Loucy (cell line): ENCODE measurements around the gene CPT1C.

ENCODE experiments used
- H2AFZ ChIP-seq: fragments of 200-600 bp; sonication (generic); 2 replicates; pipeline ENCODE4 v1.6.0; 2016; ENCODE audit warnings: antibody characterized with exemption, mild to moderate bottlenecking, low read length, moderate library complexity
- H3F3A ChIP-seq: fragments of 200-600 bp; 2 replicates; pipeline ENCODE4 v1.6.0; 2016; ENCODE audit warnings: antibody characterized with exemption, low read depth, mild to moderate bottlenecking
- H3K27me3 ChIP-seq: fragments of 200-600 bp; sonication (generic); 2 replicates; pipeline ENCODE4 v1.6.1; 2014; ENCODE audit warnings: low read length, mild to moderate bottlenecking; ENCODE audit not compliant: insufficient read depth, poor library complexity, severe bottlenecking
- H3K36me3 ChIP-seq: fragments of 200-600 bp; sonication (generic); 2 replicates; pipeline ENCODE4 v1.6.1; 2016; ENCODE audit warnings: low read length; ENCODE audit not compliant: insufficient read depth
- H3K4me1 ChIP-seq: fragments of 200-600 bp; sonication (generic); 2 replicates; pipeline ENCODE4 v1.5.1; 2014; ENCODE audit warnings: low read length, mild to moderate bottlenecking; ENCODE audit not compliant: insufficient read depth, poor library complexity, severe bottlenecking
- H3K4me2 ChIP-seq: fragments of 200-600 bp; sonication (generic); 2 replicates; pipeline ENCODE4 v1.6.0; 2014; ENCODE audit warnings: antibody characterized with exemption, low read length, low read depth, mild to moderate bottlenecking; ENCODE audit not compliant: poor library complexity, severe bottlenecking
- H3K4me3 ChIP-seq: fragments of 200-600 bp; sonication (generic); 2 replicates; pipeline ENCODE4 v1.5.1; 2014; ENCODE audit warnings: low read length, mild to moderate bottlenecking, mixed read lengths; ENCODE audit not compliant: poor library complexity, severe bottlenecking
- H3K79me2 ChIP-seq: fragments of 200-600 bp; sonication (generic); 2 replicates; pipeline ENCODE4 v1.6.1; 2014; ENCODE audit warnings: low read length; ENCODE audit not compliant: insufficient read depth
- H3K9ac ChIP-seq: fragments of 200-600 bp; sonication (generic); 2 replicates; pipeline ENCODE4 v1.6.0; 2014; ENCODE audit warnings: mild to moderate bottlenecking, low read depth, low read length, moderate library complexity; ENCODE audit not compliant: poor library complexity, severe bottlenecking
- H3K9me2 ChIP-seq: fragments of 200-600 bp; sonication (generic); replicated peaks from 2 replicates; pipeline ENCODE4 v1.6.1; 2016; ENCODE audit warnings: low read depth, low read length, mixed read lengths
- H3K9me3 ChIP-seq: fragments of 200-600 bp; sonication (generic); 2 replicates; pipeline ENCODE4 v1.6.1; 2014; ENCODE audit warnings: mild to moderate bottlenecking, antibody characterized with exemption, low read length, low read depth; ENCODE audit not compliant: insufficient read depth
- H4K20me1 ChIP-seq: fragments of 200-600 bp; sonication (generic); 2 replicates; pipeline ENCODE4 v1.6.0; 2014; ENCODE audit warnings: antibody characterized with exemption, low read length, mild to moderate bottlenecking; ENCODE audit not compliant: insufficient read depth, poor library complexity, severe bottlenecking
- CTCF ChIP-seq: fragments of 200-600 bp; sonication (generic); conservative IDR thresholded peaks from 2 replicates; pipeline ENCODE4 v1.5.1; 2014; ENCODE audit warnings: mild to moderate bottlenecking, antibody characterized with exemption, low read length
- EZH2phosphoT487 ChIP-seq: fragments of 200-600 bp; IDR thresholded peaks from 2 replicates; pipeline ENCODE4 v1.6.1; 2018; ENCODE audit warnings: antibody characterized with exemption, mild to moderate bottlenecking, moderate library complexity, borderline replicate concordance

CPT1C gene

GRCh38 chr19:49677901-49678674 lies 12.8 kb upstream of the CPT1C start:
- Histone ChIP-seq H3K4me1 (peaks cover 28% of the 10 kb centered on the region), H3F3A (peaks cover 3% of the 10 kb centered on the region; the same call in 1 of the 2 replicates), H3K9me2 (no peaks in the 10 kb centered on the region), H3K4me2 (peak overlapping the region; percentile 82), H4K20me1 (peaks cover 46% of the 10 kb centered on the region), H3K4me3 (peak overlapping the region; percentile 99), H3K9me3 (no peaks in the 10 kb centered on the region), H3K9ac (peak overlapping the region; percentile 94), H3K27me3 (peaks cover 4% of the 10 kb centered on the region), H2AFZ (no peak overlapping the region), H3K79me2 (peaks cover 50% of the 10 kb centered on the region), H3K36me3 (peaks cover 20% of the 10 kb centered on the region; the same call in 1 of the 2 replicates)
- TF ChIP-seq CTCF = peak; percentile 79
- no peak for TF ChIP-seq EZH2phosphoT487

- Histone ChIP-seq H4K20me1 (peaks cover 52% of the 10 kb centered on the region), H3K4me1 (peaks cover 28% of the 10 kb centered on the region), H3K36me3 (peaks cover 29% of the 10 kb centered on the region; the same call in 1 of the 2 replicates), H2AFZ (no peak overlapping the region), H3K79me2 (peaks cover 50% of the 10 kb centered on the region), H3K4me3 (peak overlapping the region; percentile 99), H3K9me3 (no peaks in the 10 kb centered on the region), H3K27me3 (peaks cover 4% of the 10 kb centered on the region), H3K9ac (no peak overlapping the region), H3F3A (peaks cover 3% of the 10 kb centered on the region; the same call in 1 of the 2 replicates), H3K4me2 (peak overlapping the region; percentile 82), H3K9me2 (no peaks in the 10 kb centered on the region)
- no peak for TF ChIP-seq CTCF
- TF ChIP-seq EZH2phosphoT487 = no peak
Observed at GRCh38 chr19:49678985-49679770, 11.7 kb upstream of the CPT1C start.

GRCh38 chr19:49679771-49680413 lies 11.0 kb upstream of the CPT1C start:
- Histone ChIP-seq H4K20me1 (peaks cover 53% of the 10 kb centered on the region), H3F3A (peaks cover 1% of the 10 kb centered on the region; the same call in 1 of the 2 replicates), H3K36me3 (peaks cover 34% of the 10 kb centered on the region; the same call in 1 of the 2 replicates), H3K27me3 (peaks cover 4% of the 10 kb centered on the region), H3K9me2 (no peaks in the 10 kb centered on the region), H3K79me2 (peaks cover 50% of the 10 kb centered on the region), H3K4me3 (peak overlapping the region; percentile 54), H2AFZ (no peak overlapping the region), H3K4me2 (peak overlapping the region; percentile 82), H3K4me1 (peaks cover 28% of the 10 kb centered on the region), H3K9me3 (no peaks in the 10 kb centered on the region), H3K9ac (peak overlapping the region; percentile 43)
- no peak for TF ChIP-seq CTCF
- TF ChIP-seq EZH2phosphoT487 = no peak
